ENCODE results near the gene ST7. TPM values are rescaled to one million over a fixed set of nuclear protein-coding genes. Genes with fewer than 3 reads are reported as not detected.

ST7 gene
- total RNA-seq, 4 donors from 2014 or later, result 13.5 to 24.9 (median 18.6) TPM

DNA sequence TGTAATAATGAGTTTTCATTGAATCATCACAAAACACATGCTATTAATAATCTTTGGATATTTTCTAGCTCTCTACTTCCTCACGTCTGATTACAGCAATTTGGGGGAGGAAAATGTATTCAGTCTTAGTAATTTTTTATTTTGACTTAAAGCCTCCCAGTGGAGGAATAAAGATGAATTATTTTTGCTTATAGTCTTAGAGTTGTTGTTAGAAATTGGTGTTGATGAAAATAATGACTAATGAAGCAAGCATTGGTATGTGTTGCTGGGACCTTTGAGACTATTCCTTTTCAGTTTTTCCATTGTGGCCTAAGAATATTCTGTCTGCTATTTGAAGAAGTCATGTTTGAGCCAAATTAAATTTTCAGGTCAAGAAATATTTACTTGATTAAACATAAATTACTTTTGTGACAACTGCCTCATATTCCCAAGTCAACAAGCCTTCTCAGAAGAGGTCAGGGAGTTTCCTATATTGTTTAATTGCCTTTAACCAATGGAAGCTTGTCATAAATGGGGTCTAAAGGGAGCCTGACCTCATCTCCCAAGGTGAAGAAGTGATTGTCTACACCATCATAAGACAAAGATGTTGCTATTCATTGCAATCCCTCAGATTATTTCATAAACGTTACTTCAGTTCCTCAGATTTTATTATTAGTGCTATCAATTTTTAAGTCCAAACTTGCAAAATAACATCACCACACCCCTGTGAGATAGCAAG, 90.0 kb downstream of the ST7 start:
- Histone ChIP-seq H3K36me3 (no peaks in the 10 kb centered on the region), H3K4me3 (no peak overlapping the region), H3K27me3 (no peaks in the 10 kb centered on the region), H3K4me1 (peaks cover 0 to 34% (median 9%) of the 10 kb centered on the region in 4 donors), H3K9me3 (no peaks in the 10 kb centered on the region), H3K27ac (peak overlapping the region in 2 of 4 donors; percentile 41 to 50)
- DNase-seq (ENCODE audit: low spot score in 2 of 2), result no peak
- TF ChIP-seq POLR2A (IDR thresholded peaks at IDR 0.05) (no peak), EP300 (IDR thresholded peaks at IDR 0.05) (peak in 1 of 2 donors; percentile 13)
- 19 to 23% methylated on average over 2 of the region's 2 CpGs for WGBS, 2 donors

GRCh38 chr7:117044664-117045063, 91.4 kb downstream of the ST7 start:
- H3K27ac ChIP-seq, result no peak overlapping the region
- no peaks in the 10 kb centered on the region for H3K27me3 ChIP-seq
- H3K4me1 ChIP-seq, result peaks cover 0 to 39% (median 9%) of the 10 kb centered on the region in 4 donors
- DNase-seq (ENCODE audit: low spot score in 2 of 2), result no peak
- 94 to 98% methylated on average over 2 of the region's 2 CpGs for WGBS, 2 donors
- H3K36me3 ChIP-seq, result no peaks in the 10 kb centered on the region
- H3K4me3 ChIP-seq, result no peak overlapping the region
- TF ChIP-seq, protein P1, sequence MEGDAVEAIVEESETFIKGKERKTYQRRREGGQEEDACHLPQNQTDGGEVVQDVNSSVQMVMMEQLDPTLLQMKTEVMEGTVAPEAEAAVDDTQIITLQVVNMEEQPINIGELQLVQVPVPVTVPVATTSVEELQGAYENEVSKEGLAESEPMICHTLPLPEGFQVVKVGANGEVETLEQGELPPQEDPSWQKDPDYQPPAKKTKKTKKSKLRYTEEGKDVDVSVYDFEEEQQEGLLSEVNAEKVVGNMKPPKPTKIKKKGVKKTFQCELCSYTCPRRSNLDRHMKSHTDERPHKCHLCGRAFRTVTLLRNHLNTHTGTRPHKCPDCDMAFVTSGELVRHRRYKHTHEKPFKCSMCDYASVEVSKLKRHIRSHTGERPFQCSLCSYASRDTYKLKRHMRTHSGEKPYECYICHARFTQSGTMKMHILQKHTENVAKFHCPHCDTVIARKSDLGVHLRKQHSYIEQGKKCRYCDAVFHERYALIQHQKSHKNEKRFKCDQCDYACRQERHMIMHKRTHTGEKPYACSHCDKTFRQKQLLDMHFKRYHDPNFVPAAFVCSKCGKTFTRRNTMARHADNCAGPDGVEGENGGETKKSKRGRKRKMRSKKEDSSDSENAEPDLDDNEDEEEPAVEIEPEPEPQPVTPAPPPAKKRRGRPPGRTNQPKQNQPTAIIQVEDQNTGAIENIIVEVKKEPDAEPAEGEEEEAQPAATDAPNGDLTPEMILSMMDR (IDR thresholded peaks at IDR 0.05), result no peak
- TF ChIP-seq POLR2A (IDR thresholded peaks at IDR 0.05), result no peak
- no peak for TF ChIP-seq EP300 (IDR thresholded peaks at IDR 0.05)
- H3K9me3 ChIP-seq, result no peaks in the 10 kb centered on the region

DNA sequence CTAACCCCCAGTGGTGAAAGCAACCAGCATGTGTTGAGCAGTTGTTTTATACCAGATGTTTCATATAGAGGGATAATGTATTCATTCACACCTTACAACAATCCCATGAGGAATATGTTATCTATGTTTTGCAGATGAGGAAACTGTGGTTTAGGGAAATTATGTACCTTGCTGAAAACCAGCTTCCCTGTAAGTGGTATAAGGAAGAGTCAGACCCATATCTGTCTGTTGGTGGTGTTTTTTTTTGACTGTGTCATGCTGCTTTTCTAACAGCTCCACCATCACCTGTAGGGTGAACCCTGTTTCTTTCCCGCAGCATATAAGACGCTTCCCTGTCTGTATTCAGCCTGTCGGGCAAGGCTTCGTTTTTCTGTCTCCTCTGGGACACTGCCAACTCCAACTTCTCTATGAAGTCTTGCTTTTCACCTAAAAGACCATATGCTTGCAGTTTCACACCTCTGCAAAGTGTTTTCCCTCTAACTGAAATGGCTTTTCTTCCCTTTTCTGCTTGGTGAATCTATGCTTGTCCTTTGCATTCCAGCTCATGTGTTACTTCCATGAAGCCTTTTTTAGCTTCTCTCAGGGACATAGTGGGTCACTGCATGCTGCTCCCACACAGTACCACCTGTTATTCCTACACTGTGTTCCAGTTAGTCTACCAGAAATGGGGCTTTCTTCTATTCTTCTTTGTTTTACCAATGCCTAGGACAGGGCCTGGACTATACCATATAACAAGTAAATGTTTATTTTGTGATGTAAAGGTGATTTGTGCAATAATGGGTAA, 92.8 kb downstream of the ST7 start:
- H3K36me3 ChIP-seq, result no peaks in the 10 kb centered on the region
- peaks cover 0 to 40% (median 9%) of the 10 kb centered on the region in 4 donors for H3K4me1 ChIP-seq
- no peak overlapping the region for H3K27ac ChIP-seq
- TF ChIP-seq POLR2A (IDR thresholded peaks at IDR 0.05), result no peak
- TF ChIP-seq EP300 (IDR thresholded peaks at IDR 0.05), result no peak
- TF ChIP-seq, protein P1 (IDR thresholded peaks at IDR 0.05), result no peak
- H3K4me3 ChIP-seq, result no peak overlapping the region
- H3K27me3 ChIP-seq, result no peaks in the 10 kb centered on the region
- DNase-seq (ENCODE audit: low spot score in 2 of 2), result no peak
- 71 to 84% methylated on average over 4 of the region's 4 CpGs for WGBS, 2 donors
- H3K9me3 ChIP-seq, result no peaks in the 10 kb centered on the region

- TF ChIP-seq, protein P1 (IDR thresholded peaks at IDR 0.05), result no peak
- TF ChIP-seq POLR2A (IDR thresholded peaks at IDR 0.05) (no peak), EP300 (IDR thresholded peaks at IDR 0.05) (no peak)
- WGBS, 2 donors, result 34 to 35% methylated on average over 3 of the region's 3 CpGs
These were observed 94.2 kb downstream of the ST7 start for GRCh38 chr7:117047496-117047895.

DNA sequence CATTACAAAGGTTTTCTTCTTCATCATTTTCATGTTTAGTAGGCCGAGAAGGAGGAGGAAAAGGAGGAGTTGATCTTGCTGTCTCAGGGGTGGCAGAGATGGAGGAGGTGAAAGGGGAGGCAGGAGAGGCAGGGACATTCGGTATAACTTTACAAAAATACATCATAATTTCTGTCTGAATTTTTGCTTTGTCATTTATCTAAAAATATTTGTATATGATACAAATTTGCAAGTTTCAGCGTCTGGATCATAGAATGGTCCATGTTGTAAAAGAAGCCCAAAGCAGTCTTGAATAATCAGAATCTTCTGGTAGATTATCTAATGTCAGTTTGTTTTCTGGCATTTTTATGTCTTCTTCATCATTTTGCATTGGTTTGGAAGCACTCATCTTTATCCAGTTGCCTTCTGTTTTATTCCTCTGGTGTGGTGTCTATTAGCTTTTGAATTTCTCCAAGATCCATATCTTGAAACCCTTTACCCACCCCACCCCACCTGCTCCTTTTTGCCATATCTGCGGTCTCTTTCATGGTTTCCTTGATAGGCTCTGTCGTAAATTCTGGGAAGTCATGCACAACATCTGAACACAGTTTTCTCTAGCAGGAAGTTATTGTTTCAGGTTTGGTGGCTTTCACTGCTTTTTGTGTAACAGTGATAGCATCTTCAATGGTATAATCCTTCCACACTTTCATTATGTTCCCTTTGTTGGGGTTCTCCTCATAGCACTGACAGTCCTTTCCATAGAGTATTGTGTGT, 95.0 kb downstream of the ST7 start:
- TF ChIP-seq, protein P1 (IDR thresholded peaks at IDR 0.05), result no peak
- no peak for TF ChIP-seq EP300 (IDR thresholded peaks at IDR 0.05)
- TF ChIP-seq POLR2A (IDR thresholded peaks at IDR 0.05), result no peak
- no peak overlapping the region for H3K4me3 ChIP-seq
- 83 to 89% methylated on average over 5 of the region's 5 CpGs for WGBS, 2 donors
- DNase-seq (ENCODE audit: low spot score in 2 of 2), result no peak
- H3K27me3 ChIP-seq, result no peaks in the 10 kb centered on the region
- no peak overlapping the region for H3K27ac ChIP-seq
- H3K9me3 ChIP-seq, result no peaks in the 10 kb centered on the region
- no peaks in the 10 kb centered on the region for H3K36me3 ChIP-seq
- H3K4me1 ChIP-seq, result peaks cover 0 to 51% (median 9%) of the 10 kb centered on the region in 4 donors

More at GRCh38 chr7:117047496-117047895, 94.2 kb downstream of the ST7 start:
- H3K9me3 ChIP-seq, result no peaks in the 10 kb centered on the region
- no peaks in the 10 kb centered on the region for H3K27me3 ChIP-seq
- H3K4me3 ChIP-seq, result no peak overlapping the region
- no peak overlapping the region for H3K27ac ChIP-seq
- H3K4me1 ChIP-seq, result peaks cover 0 to 51% (median 9%) of the 10 kb centered on the region in 4 donors
- peak in 1 of 2 donors; percentile 18 for DNase-seq (ENCODE audit: low spot score in 2 of 2)
- H3K36me3 ChIP-seq, result no peaks in the 10 kb centered on the region

Measured in tibial nerve (tissue), 4 donors.